ENCODE results near the gene PLA2G4A.
"Not testable (repeated sequence)": the region's sequence is repeated elsewhere in the genome, so short reads cannot be mapped to it uniquely, and the experiment has no call there.

DNA sequence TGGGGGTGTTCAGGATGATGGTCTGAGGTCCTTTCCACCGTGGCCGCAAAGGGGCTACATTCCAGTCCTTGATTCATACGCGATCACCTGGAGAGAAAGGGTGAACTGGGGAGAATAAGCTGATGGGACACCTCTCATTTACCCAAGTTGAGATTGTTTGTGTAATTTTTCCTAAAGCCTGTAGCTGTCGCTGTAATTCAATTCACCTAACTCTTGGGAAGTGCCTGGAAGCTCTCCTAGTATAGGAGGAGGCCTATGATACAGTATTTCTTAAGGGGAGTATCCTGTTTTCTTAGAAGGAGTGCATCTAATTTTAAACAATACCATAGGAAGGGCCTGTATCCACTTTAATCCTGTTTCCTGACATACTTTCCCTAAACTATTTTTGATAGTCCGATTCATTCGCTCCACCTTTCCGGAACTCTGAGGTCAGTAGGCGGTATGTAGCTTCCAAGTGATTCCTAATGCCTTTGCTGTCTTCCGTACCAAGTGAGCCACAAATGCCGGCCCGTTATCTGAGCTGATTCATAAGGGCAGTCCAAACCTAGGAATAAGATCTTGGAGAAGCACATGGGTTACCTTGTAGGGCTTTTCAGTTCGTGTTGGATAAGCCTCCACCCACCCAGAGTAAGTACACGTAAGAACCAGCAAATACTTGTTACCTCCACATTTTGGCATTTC lies 88.5 kb downstream of the PLA2G4A start:
- TF ChIP-seq EZH2 (IDR thresholded peaks at IDR 0.05); POLR2AphosphoS5 (IDR thresholded peaks at IDR 0.05; ENCODE audit: borderline replicate concordance, low read depth, low read length); FOXP2 (optimal IDR thresholded peaks at IDR 0.05; ENCODE audit: control extremely low read depth, extremely low read length, insufficient read depth): not testable (repeated sequence)

All from SK-N-MC (cell line).